Liver (tissue), 9 donors: ENCODE results near the gene FITM1. TPM values are rescaled to one million over a fixed set of nuclear protein-coding genes. Genes with fewer than 3 reads are reported as not detected.
A peak's percentile ranks its signal among the peaks of the same experiment; 100 is the strongest.

Source experiments
- DNase-seq: peaks from one replicate; pipeline ENCODE4 v3.0.0-alpha.2; 2017; ENCODE audit warnings: low spot score
- H3K27ac ChIP-seq, 2 donors: one replicate each; pipeline ENCODE4 v1.7.0; 2013; ENCODE audit warnings: inconsistent platforms in 2 of 2, low read length in 2 of 2, control low read depth in 1 of 2, low read depth in 1 of 2, mild to moderate bottlenecking in 1 of 2
- H3K27me3 ChIP-seq, 4 donors: one replicate each; pipeline versions ENCODE4 v1.6.1 to v1.7.0; 2013; ENCODE audit warnings: low read length in 3 of 4, inconsistent platforms in 1 of 4, mild to moderate bottlenecking in 1 of 4, moderate library complexity in 1 of 4; ENCODE audit not compliant: control insufficient read depth in 4 of 4, insufficient read depth in 4 of 4
- H3K36me3 ChIP-seq, 4 donors: one replicate each; pipeline versions ENCODE4 v1.6.1 to v1.7.0; 2013; ENCODE audit warnings: low read length in 3 of 4, mild to moderate bottlenecking in 3 of 4, low read depth in 1 of 4, moderate library complexity in 1 of 4; ENCODE audit not compliant: control insufficient read depth in 4 of 4, insufficient read depth in 3 of 4
- H3K4me1 ChIP-seq, 4 donors: one replicate each; pipeline versions ENCODE4 v1.6.1 to v1.7.0; 2013; ENCODE audit warnings: low read length in 3 of 4, mild to moderate bottlenecking in 3 of 4, moderate library complexity in 1 of 4; ENCODE audit not compliant: control insufficient read depth in 4 of 4, insufficient read depth in 4 of 4
- H3K4me3 ChIP-seq, 3 donors: one replicate each; pipeline versions ENCODE4 v1.6.1 to v1.7.0; 2013; ENCODE audit warnings: low read length in 3 of 3, control low read depth in 1 of 3, low read depth in 1 of 3, mild to moderate bottlenecking in 1 of 3
- H3K9ac ChIP-seq, 2 donors: one replicate each; pipeline ENCODE4 v1.7.0; 2013; ENCODE audit warnings: low read length in 2 of 2, mild to moderate bottlenecking in 2 of 2, moderate library complexity in 2 of 2, control low read depth in 1 of 2, low read depth in 1 of 2
- H3K9me3 ChIP-seq, 4 donors: one replicate each; pipeline versions ENCODE4 v1.6.1 to v1.7.0; 2013; ENCODE audit warnings: low read length in 3 of 4; ENCODE audit not compliant: control insufficient read depth in 4 of 4
- ATF3 ChIP-seq: IDR thresholded peaks from 2 replicates; pipeline ENCODE4 v1.6.1; 2016; ENCODE audit warnings: antibody characterized with exemption
- CTCF ChIP-seq: fragments of 150-350 bp; IDR thresholded peaks from 2 replicates; pipeline ENCODE4 v1.5.1; 2017; ENCODE audit warnings: improper control_type of control experiment, low read depth, low read length; ENCODE audit not compliant: missing input control
- EGR1 ChIP-seq, 2 donors: IDR thresholded peaks; 2 replicates each; pipeline ENCODE4 v1.6.1; 2016 to 2018; ENCODE audit warnings: antibody characterized with exemption in 2 of 2, low read depth in 2 of 2
- FOXA1 ChIP-seq: IDR thresholded peaks from 2 replicates; pipeline ENCODE4 v1.6.1; 2016; ENCODE audit warnings: antibody characterized with exemption
- FOXA2 ChIP-seq: IDR thresholded peaks from 2 replicates; pipeline ENCODE4 v1.6.1; 2016; ENCODE audit warnings: antibody characterized with exemption
- GABPA ChIP-seq, 2 donors: IDR thresholded peaks in 1 of 2; conservative IDR thresholded peaks in 1 of 2; 2 replicates each; pipeline ENCODE4 v1.6.1; 2016; ENCODE audit warnings: antibody characterized with exemption in 2 of 2, mild to moderate bottlenecking in 1 of 2, moderate library complexity in 1 of 2
- HNF4A ChIP-seq, 2 donors: conservative IDR thresholded peaks; 2 replicates each; pipeline ENCODE4 v1.6.1; 2016; ENCODE audit warnings: antibody characterized with exemption in 2 of 2, mild to moderate bottlenecking in 2 of 2
- HNF4G ChIP-seq: IDR thresholded peaks from 2 replicates; pipeline ENCODE4 v1.6.1; 2016; ENCODE audit warnings: antibody characterized with exemption
- JUND ChIP-seq, 2 donors: IDR thresholded peaks; 2 replicates each; pipeline ENCODE4 v1.6.1; 2016; ENCODE audit warnings: antibody characterized with exemption in 2 of 2
- MAX ChIP-seq: IDR thresholded peaks from 2 replicates; pipeline ENCODE4 v1.6.1; 2016; ENCODE audit warnings: antibody characterized with exemption
- NR2F2 ChIP-seq: IDR thresholded peaks from 2 replicates; pipeline ENCODE4 v1.6.1; 2016; ENCODE audit warnings: antibody characterized with exemption
- RAD21 ChIP-seq, 2 donors: IDR thresholded peaks; 2 replicates each; pipeline ENCODE4 v1.6.1; 2016; ENCODE audit warnings: antibody characterized with exemption in 2 of 2, mild to moderate bottlenecking in 2 of 2
- REST ChIP-seq: IDR thresholded peaks from 2 replicates; pipeline ENCODE4 v1.6.1; 2016; ENCODE audit warnings: antibody characterized with exemption, mild to moderate bottlenecking
- RXRA ChIP-seq, 2 donors: IDR thresholded peaks; 2 replicates each; pipeline ENCODE4 v1.6.1; 2017 to 2018; ENCODE audit warnings: antibody characterized with exemption in 2 of 2, mild to moderate bottlenecking in 1 of 2
- SP1 ChIP-seq: IDR thresholded peaks from 2 replicates; pipeline ENCODE4 v1.6.1; 2018; ENCODE audit warnings: antibody characterized with exemption, mild to moderate bottlenecking
- TAF1 ChIP-seq: conservative IDR thresholded peaks from 2 replicates; pipeline ENCODE4 v1.6.1; 2016; ENCODE audit warnings: antibody characterized with exemption, mild to moderate bottlenecking
- YY1 ChIP-seq: IDR thresholded peaks from 2 replicates; pipeline ENCODE4 v1.6.1; 2016; ENCODE audit warnings: antibody characterized with exemption, mild to moderate bottlenecking
- ZBTB33 ChIP-seq: IDR thresholded peaks from 2 replicates; pipeline ENCODE4 v1.6.1; 2016; ENCODE audit warnings: antibody characterized with exemption
- WGBS: extraction: QIAGEN DNeasy Blood & Tissue Kit; methylation state at CpG from one replicate; pipeline ENCODE4 v1.1.7; 2013; 5-methylcytosine and 5-hydroxymethylcytosine counted together
- polyA plus RNA-seq, 2 donors: library from polyadenylated mRNA; stranded (reverse) in 1 of 2; unstranded in 1 of 2; fragments of 200-250 nt in 1 of 2; fragments of >200 nt in 1 of 2; fragmentation: Nextera tagmentation in 1 of 2; extraction: Ambion mirVana in 1 of 2; gene quantifications; one replicate each; pipeline versions ENCODE4 v1.2.1 to v1.2.3, GENCODE V29; 2013 to 2015
- total RNA-seq, 2 donors: library from RNA; depleted of rRNA; stranded (reverse); fragments of >200 nt; gene quantifications; one replicate each; pipeline ENCODE4 v1.2.3, GENCODE V29; 2014
- donor health status: healthy.
- donor health status: healthy.
- donor health status: healthy.
- donor health status: healthy.
- donor health status: healthy.

The FITM1 gene
- total and polyA plus RNA-seq, 4 donors: 1.7 to 16.1 (median 9.1) TPM

GRCh38 chr14:24132061-24132685 is 1.7 kb downstream of the FITM1 start:
- Histone ChIP-seq H3K27ac (peak overlapping the region; percentile 72 to 83), H3K4me3 (peak overlapping the region in 1 of 3 donors; percentile 30), H3K9me3 (no peaks in the 10 kb centered on the region), H3K9ac (peak overlapping the region in 1 of 2 donors; percentile 62), H3K4me1 (peaks cover 10 to 47% (median 37%) of the 10 kb centered on the region in 4 donors), H3K36me3 (no peaks in the 10 kb centered on the region), H3K27me3 (no peaks in the 10 kb centered on the region)
- TF ChIP-seq HNF4A (conservative IDR thresholded peaks at IDR 0.05) (no peak), MAX (no peak), EGR1 (IDR thresholded peaks at IDR 0.05; ENCODE audit: low read depth in 2 of 2) (no peak), RXRA (IDR thresholded peaks at IDR 0.05) (no peak), HNF4G (no peak), JUND (IDR thresholded peaks at IDR 0.05) (no peak), YY1 (no peak), ATF3 (no peak), FOXA1 (no peak), CTCF (no peak), ZBTB33 (no peak), TAF1 (no peak), REST (no peak), NR2F2 (no peak), RAD21 (IDR thresholded peaks at IDR 0.05) (no peak), GABPA (IDR thresholded peaks at IDR 0.05 in 1 of 2, conservative IDR thresholded peaks at IDR 0.05 in 1 of 2) (no peak), FOXA2 (no peak), SP1 (no peak)
- 51% methylated on average over 24 of the region's 24 CpGs for WGBS
- DNase-seq: no peak
